GM12878 (cell line): ENCODE measurements around the gene POU6F2.

Experiments used
- CTCF ChIP-seq, 3 experiments: IDR thresholded peaks in 2 of 3; conservative IDR thresholded peaks in 1 of 3; 2 replicates each; pipeline ENCODE4 v1.5.1; 2011; ENCODE audit warnings: low read depth in 3 of 3, low read length in 3 of 3, mild to moderate bottlenecking in 3 of 3, control low read depth in 2 of 3, moderate library complexity in 2 of 3, inconsistent platforms in 1 of 3, mixed read lengths in 1 of 3; ENCODE audit not compliant: control insufficient read depth in 2 of 3, insufficient read depth in 1 of 3; ENCODE audit errors: extremely low read depth in 1 of 3
- EZH2 ChIP-seq: IDR thresholded peaks from 2 replicates; pipeline ENCODE4 v1.6.1; 2012; ENCODE audit warnings: low read depth, mild to moderate bottlenecking, control low read depth, inconsistent platforms, low read length, borderline replicate concordance; ENCODE audit not compliant: control insufficient read depth
- TF ChIP-seq, protein P1 (sequence below): fragments of 450-650 bp; IDR thresholded peaks from 2 replicates; pipeline ENCODE4 v1.6.1; 2016; ENCODE audit warnings: mild to moderate bottlenecking
- TF ChIP-seq, protein P2 (sequence below): fragments of 450-650 bp; formaldehyde crosslinking; IDR thresholded peaks from 2 replicates; pipeline ENCODE4 v1.4.0; 2020; ENCODE audit warnings: mild to moderate bottlenecking, moderate library complexity

DNA sequence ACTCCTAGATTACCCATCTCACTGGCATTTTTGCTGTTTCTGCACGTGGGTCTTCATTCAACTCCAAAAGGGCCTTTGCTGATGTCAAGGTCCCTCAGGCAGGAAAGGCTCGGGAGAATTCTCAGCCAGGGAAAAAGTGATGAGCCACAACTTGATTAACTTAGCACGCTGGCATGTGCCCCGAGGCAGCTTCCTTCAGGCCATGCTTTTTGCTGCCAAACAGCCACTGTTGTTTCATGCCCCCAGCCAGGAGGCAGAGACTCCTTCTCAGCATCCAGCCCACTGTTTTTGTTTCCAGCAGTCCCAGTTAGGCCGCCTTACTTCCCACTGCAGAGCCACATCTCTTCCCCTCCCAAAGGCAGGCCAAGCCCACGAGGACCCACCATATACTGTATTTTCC is 322.0 kb downstream of the POU6F2 start:
- TF ChIP-seq, protein P1, sequence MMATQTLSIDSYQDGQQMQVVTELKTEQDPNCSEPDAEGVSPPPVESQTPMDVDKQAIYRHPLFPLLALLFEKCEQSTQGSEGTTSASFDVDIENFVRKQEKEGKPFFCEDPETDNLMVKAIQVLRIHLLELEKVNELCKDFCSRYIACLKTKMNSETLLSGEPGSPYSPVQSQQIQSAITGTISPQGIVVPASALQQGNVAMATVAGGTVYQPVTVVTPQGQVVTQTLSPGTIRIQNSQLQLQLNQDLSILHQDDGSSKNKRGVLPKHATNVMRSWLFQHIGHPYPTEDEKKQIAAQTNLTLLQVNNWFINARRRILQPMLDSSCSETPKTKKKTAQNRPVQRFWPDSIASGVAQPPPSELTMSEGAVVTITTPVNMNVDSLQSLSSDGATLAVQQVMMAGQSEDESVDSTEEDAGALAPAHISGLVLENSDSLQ, result no peak
- no peak for TF ChIP-seq CTCF (IDR thresholded peaks at IDR 0.05 in 2 of 3, conservative IDR thresholded peaks at IDR 0.05 in 1 of 3; ENCODE audit: control insufficient read depth in 2 of 3, extremely low read depth in 1 of 3, insufficient read depth in 1 of 3, low read depth in 3 of 3, low read length in 3 of 3)
- TF ChIP-seq, protein P2, sequence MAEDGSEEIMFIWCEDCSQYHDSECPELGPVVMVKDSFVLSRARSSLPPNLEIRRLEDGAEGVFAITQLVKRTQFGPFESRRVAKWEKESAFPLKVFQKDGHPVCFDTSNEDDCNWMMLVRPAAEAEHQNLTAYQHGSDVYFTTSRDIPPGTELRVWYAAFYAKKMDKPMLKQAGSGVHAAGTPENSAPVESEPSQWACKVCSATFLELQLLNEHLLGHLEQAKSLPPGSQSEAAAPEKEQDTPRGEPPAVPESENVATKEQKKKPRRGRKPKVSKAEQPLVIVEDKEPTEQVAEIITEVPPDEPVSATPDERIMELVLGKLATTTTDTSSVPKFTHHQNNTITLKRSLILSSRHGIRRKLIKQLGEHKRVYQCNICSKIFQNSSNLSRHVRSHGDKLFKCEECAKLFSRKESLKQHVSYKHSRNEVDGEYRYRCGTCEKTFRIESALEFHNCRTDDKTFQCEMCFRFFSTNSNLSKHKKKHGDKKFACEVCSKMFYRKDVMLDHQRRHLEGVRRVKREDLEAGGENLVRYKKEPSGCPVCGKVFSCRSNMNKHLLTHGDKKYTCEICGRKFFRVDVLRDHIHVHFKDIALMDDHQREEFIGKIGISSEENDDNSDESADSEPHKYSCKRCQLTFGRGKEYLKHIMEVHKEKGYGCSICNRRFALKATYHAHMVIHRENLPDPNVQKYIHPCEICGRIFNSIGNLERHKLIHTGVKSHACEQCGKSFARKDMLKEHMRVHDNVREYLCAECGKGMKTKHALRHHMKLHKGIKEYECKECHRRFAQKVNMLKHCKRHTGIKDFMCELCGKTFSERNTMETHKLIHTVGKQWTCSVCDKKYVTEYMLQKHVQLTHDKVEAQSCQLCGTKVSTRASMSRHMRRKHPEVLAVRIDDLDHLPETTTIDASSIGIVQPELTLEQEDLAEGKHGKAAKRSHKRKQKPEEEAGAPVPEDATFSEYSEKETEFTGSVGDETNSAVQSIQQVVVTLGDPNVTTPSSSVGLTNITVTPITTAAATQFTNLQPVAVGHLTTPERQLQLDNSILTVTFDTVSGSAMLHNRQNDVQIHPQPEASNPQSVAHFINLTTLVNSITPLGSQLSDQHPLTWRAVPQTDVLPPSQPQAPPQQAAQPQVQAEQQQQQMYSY (CRISPR knock-in tag), result no peak
- TF ChIP-seq EZH2, result no peak
